ENCODE results near the gene PAQR3.
"Not testable (repeated sequence)": the region's sequence is repeated elsewhere in the genome, so short reads cannot be mapped to it uniquely, and the experiment has no call there.

The PAQR3 gene

GRCh38 chr4:78910612-78911011 is 28.6 kb downstream of the PAQR3 start:
- no peak for TF ChIP-seq CTCF (IDR thresholded peaks at IDR 0.05; ENCODE audit: borderline replicate concordance, control extremely low read depth, extremely low read depth, insufficient read depth, missing control alignments)
- in situ Hi-C loops (cut with MboI; ENCODE audit: low sequenced_read_pairs, unreplicated experiment), result no loop called here

GRCh38 chr4:78908974-78909373 is 30.3 kb downstream of the PAQR3 start:
- not testable (repeated sequence) for DNase-seq (ENCODE audit: low spot score)

More at GRCh38 chr4:78910612-78911011, 28.6 kb downstream of the PAQR3 start:
- DNase-seq (ENCODE audit: low spot score), result no peak

GRCh38 chr4:78907638-78908037 is 31.6 kb downstream of the PAQR3 start:
- no peak for TF ChIP-seq CTCF (IDR thresholded peaks at IDR 0.05; ENCODE audit: borderline replicate concordance, control extremely low read depth, extremely low read depth, insufficient read depth, missing control alignments)
- in situ Hi-C loops (cut with MboI; ENCODE audit: low sequenced_read_pairs, unreplicated experiment), result no loop called here
- no peak for DNase-seq (ENCODE audit: low spot score)

More at GRCh38 chr4:78908974-78909373, 30.3 kb downstream of the PAQR3 start:
- in situ Hi-C loops (cut with MboI; ENCODE audit: low sequenced_read_pairs, unreplicated experiment), result not testable (repeated sequence)

GRCh38 chr4:78904143-78904542 is 35.1 kb downstream of the PAQR3 start:
- TF ChIP-seq CTCF (IDR thresholded peaks at IDR 0.05; ENCODE audit: borderline replicate concordance, control extremely low read depth, extremely low read depth, insufficient read depth, missing control alignments), result no peak
- DNase-seq (ENCODE audit: low spot score), result no peak
- in situ Hi-C loops (cut with MboI; ENCODE audit: low sequenced_read_pairs, unreplicated experiment), result no loop called here

- in situ Hi-C loops (cut with MboI; ENCODE audit: low sequenced_read_pairs, unreplicated experiment), result no loop called here
- no peak for TF ChIP-seq CTCF (IDR thresholded peaks at IDR 0.05; ENCODE audit: borderline replicate concordance, control extremely low read depth, extremely low read depth, insufficient read depth, missing control alignments)
- DNase-seq (ENCODE audit: low spot score), result no peak
Measured at GRCh38 chr4:78902298-78902697, 36.9 kb downstream of the PAQR3 start.

- in situ Hi-C loops (cut with MboI; ENCODE audit: low sequenced_read_pairs, unreplicated experiment), result no loop called here
- TF ChIP-seq CTCF (IDR thresholded peaks at IDR 0.05; ENCODE audit: borderline replicate concordance, control extremely low read depth, extremely low read depth, insufficient read depth, missing control alignments), result no peak
- DNase-seq (ENCODE audit: low spot score), result no peak
Measured at GRCh38 chr4:78901882-78902281, 37.4 kb downstream of the PAQR3 start.

GRCh38 chr4:78899302-78899701 is 39.9 kb downstream of the PAQR3 start:
- in situ Hi-C loops (cut with MboI; ENCODE audit: low sequenced_read_pairs, unreplicated experiment), result no loop called here
- TF ChIP-seq CTCF (IDR thresholded peaks at IDR 0.05; ENCODE audit: borderline replicate concordance, control extremely low read depth, extremely low read depth, insufficient read depth, missing control alignments), result no peak
- no peak for DNase-seq (ENCODE audit: low spot score)

Measured in GM13976 (cell line).